AG04449 (cell line): ENCODE data around the gene MSH2.
"Not testable (repeated sequence)": the region's sequence is repeated elsewhere in the genome, so short reads cannot be mapped to it uniquely, and the experiment has no call there.

Experiments
- CTCF ChIA-PET: fragments of 350-600 bp; formaldehyde crosslinking; extraction: SDS; loops from one replicate; lab custom pipeline; 2021; ENCODE audit warnings: antibody characterized with exemption; lab: Yijun Ruan, JAX
- POLR2A ChIA-PET: fragments of 400-600, 350-600 bp; formaldehyde crosslinking; extraction: SDS; loops from one replicate; lab custom pipeline; 2020; ENCODE audit warnings: antibody characterized with exemption, inconsistent platforms; lab: Yijun Ruan, JAX
- DNase-seq: peaks from one replicate; pipeline ENCODE4 v3.0.0-alpha.2; 2010; ENCODE audit warnings: low read depth, low spot score
- H3K4me3 ChIP-seq: 2 replicates; pipeline ENCODE4 v1.5.1; 2011; ENCODE audit warnings: low read depth, mild to moderate bottlenecking, control low read depth, low read length
- CTCF ChIP-seq: IDR thresholded peaks from one replicate; pipeline ENCODE4 v1.5.1; 2011; ENCODE audit warnings: mild to moderate bottlenecking, moderate library complexity, low read length, control low read depth, inconsistent platforms; ENCODE audit not compliant: insufficient read depth; ENCODE audit errors: missing control alignments

Gene MSH2

DNA sequence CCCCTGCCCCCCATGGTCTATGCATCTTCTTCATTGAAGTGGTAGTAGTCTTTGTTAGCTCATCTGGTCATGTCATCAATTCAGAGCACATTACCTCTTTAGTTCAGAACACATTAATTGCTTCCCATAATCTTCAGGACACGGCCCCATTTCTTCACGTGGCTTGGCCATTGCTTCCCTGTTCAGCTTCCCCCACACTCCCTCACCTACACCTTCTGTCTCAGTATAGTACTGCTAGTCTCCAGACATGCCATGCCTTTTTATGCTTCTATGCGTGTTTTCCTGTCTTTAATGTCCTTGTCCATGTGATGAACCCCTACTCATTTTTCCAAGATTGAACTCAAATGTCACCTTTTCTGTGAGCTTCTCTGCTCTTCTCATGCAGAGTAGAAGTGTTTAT lies 35.1 kb downstream of the MSH2 start:
- DNase-seq: no peak
- ChIA-PET CTCF (interaction anchor here (0.6 to 8.6 kb wide), 30 partner anchors 10 to 681 kb away, joined by 3 to 276 read pairs (median 6); partner anchors contain the start of gene MSH6), POLR2A (no interaction called here)
- no peak for TF ChIP-seq CTCF
- no peak overlapping the region for H3K4me3 ChIP-seq

- no peak overlapping the region for H3K4me3 ChIP-seq
- no peak for DNase-seq
- CTCF ChIA-PET: interaction anchor here (1.4 to 8.6 kb wide), 3 partner anchors 321 to 342 kb away, joined by 5 to 276 read pairs (median 8); no protein-coding TSS in a partner anchor
- no peak for TF ChIP-seq CTCF
- POLR2A ChIA-PET: no interaction called here
Observed at GRCh38 chr2:47438783-47439182, 35.8 kb downstream of the MSH2 start.

DNA sequence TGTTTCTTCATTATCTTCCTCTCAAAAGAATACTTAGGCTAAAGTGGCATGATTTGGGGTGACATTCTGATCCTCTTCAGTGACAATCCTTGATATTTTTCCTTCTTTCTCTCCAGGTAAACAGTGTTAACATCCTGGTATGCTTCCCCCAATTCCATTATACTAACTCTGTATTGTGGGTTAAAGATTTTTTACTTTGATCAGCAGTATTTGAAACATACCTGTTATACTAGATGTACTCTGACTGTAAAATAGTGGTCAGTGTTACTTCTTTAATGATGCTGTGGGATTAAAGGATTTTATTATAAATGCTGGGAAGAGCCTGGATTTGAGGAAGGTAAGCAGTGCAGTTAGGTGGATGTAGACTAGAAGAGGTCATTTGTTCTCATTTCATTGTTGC lies 48.8 kb downstream of the MSH2 start:
- DNase-seq: no peak
- H3K4me3 ChIP-seq: no peak overlapping the region
- CTCF ChIA-PET: no interaction called here
- POLR2A ChIA-PET: no interaction called here
- TF ChIP-seq CTCF: no peak

DNA sequence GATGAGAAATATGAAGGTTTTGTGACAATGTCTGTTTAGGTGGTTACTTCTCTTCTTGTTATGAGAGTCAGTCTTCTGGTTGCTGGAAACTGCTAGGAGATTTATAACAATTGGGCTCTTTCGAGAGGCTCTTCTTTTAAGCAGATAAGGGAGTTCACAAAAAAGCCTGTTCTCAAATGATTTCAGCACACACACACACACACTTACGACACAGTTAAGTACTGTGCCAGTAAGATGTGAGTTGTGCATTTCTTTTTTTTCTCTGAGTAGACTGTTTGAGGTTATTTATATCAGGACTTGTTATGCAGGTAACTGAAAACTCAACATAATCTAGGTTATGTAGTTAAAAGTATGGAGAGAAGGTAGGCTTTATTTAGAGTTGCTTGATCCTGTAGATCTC lies 49.8 kb downstream of the MSH2 start:
- POLR2A ChIA-PET: no interaction called here
- TF ChIP-seq CTCF: no peak
- no peak for DNase-seq
- H3K4me3 ChIP-seq: no peak overlapping the region
- CTCF ChIA-PET: interaction anchor here (1.3 kb wide), 1 partner anchor 16 kb away, joined by 4 read pairs; no protein-coding TSS in a partner anchor

- DNase-seq, H3K4me3 ChIP-seq, POLR2A ChIA-PET: not testable (repeated sequence)
- CTCF ChIA-PET: interaction anchor here (2.1 kb wide), 1 partner anchor 313 kb away, joined by 5 read pairs; no protein-coding TSS in a partner anchor
Observed at GRCh38 chr2:47454818-47455217, 51.9 kb downstream of the MSH2 start.

DNA sequence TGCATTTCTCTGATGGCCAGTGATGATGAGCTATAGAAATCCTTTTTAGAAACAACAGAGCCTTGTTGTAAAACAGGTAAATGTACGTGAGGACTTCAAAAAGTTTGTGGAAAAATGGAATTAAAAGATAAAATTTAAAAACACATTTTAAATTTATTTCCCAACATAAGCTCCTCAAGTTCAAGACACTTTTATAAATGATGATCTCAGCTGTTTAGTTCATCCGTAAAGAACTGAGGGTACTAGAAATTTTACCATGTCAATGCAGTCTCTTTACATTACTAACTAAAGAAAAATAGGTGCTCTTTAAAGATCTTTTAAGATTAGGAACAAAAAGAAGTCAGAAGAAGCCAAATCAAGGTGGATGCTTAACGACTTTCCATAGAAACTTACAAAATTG lies 52.5 kb downstream of the MSH2 start:
- DNase-seq: no peak
- CTCF ChIA-PET: interaction anchor here (2.1 kb wide), 1 partner anchor 312 kb away, joined by 5 read pairs; no protein-coding TSS in a partner anchor
- POLR2A ChIA-PET: no interaction called here
- no peak overlapping the region for H3K4me3 ChIP-seq
- TF ChIP-seq CTCF: no peak

GRCh38 chr2:47456851-47457250 lies 53.9 kb downstream of the MSH2 start:
- no peak for TF ChIP-seq CTCF
- no peak overlapping the region for H3K4me3 ChIP-seq
- no peak for DNase-seq
- ChIA-PET CTCF (no interaction called here), POLR2A (no interaction called here)
